DOHH2 (cell line): ENCODE data around the gene TAPT1.

ENCODE experiments used
- H3F3A ChIP-seq: fragments of 200-600 bp; sonication (generic), shearing (Covaris generic); 2 replicates; pipeline ENCODE4 v1.6.0; 2016; ENCODE audit warnings: antibody characterized with exemption, mild to moderate bottlenecking; ENCODE audit not compliant: control insufficient read depth, insufficient read depth
- H3K27ac ChIP-seq: fragments of 200-600 bp; sonication (generic); 2 replicates; pipeline ENCODE4 v1.5.1; 2014; ENCODE audit warnings: low read depth, mild to moderate bottlenecking, low read length, moderate library complexity
- H3K27me3 ChIP-seq: fragments of 200-600 bp; sonication (generic); 2 replicates; pipeline ENCODE4 v1.6.1; 2014; ENCODE audit warnings: mild to moderate bottlenecking, low read length, mixed read lengths; ENCODE audit not compliant: control insufficient read depth
- H3K36me3 ChIP-seq: fragments of 200-600 bp; sonication (generic); 2 replicates; pipeline ENCODE4 v1.6.1; 2014; ENCODE audit warnings: mild to moderate bottlenecking, low read length, moderate library complexity, mixed read lengths; ENCODE audit not compliant: control insufficient read depth
- H3K4me1 ChIP-seq: fragments of 200-600 bp; sonication (generic); 2 replicates; pipeline ENCODE4 v1.6.1; 2014; ENCODE audit warnings: mild to moderate bottlenecking, low read length, mixed read lengths; ENCODE audit not compliant: control insufficient read depth
- H3K4me2 ChIP-seq: fragments of 200-600 bp; sonication (generic); 2 replicates; pipeline ENCODE4 v1.6.0; 2014; ENCODE audit warnings: mild to moderate bottlenecking, low read length, moderate library complexity
- H3K4me3 ChIP-seq: fragments of 200-600 bp; sonication (generic); 2 replicates; pipeline ENCODE4 v1.5.1; 2014; ENCODE audit warnings: mild to moderate bottlenecking, low read length, mixed read lengths
- H3K79me2 ChIP-seq: fragments of 200-600 bp; sonication (generic); 2 replicates; pipeline ENCODE4 v1.6.1; 2014; ENCODE audit warnings: mild to moderate bottlenecking, low read length, mixed read lengths; ENCODE audit not compliant: control insufficient read depth
- H3K9me2 ChIP-seq: fragments of 200-600 bp; sonication (generic); replicated peaks from 2 replicates; pipeline ENCODE4 v1.6.1; 2014; ENCODE audit warnings: mild to moderate bottlenecking, low read length, mixed read lengths; ENCODE audit not compliant: control insufficient read depth
- H3K9me3 ChIP-seq: fragments of 200-600 bp; sonication (generic); 2 replicates; pipeline ENCODE4 v1.6.1; 2014; ENCODE audit warnings: antibody characterized with exemption, low read length, mixed read lengths; ENCODE audit not compliant: control insufficient read depth, insufficient read depth
- H4K20me1 ChIP-seq: fragments of 200-600 bp; sonication (generic); 2 replicates; pipeline ENCODE4 v1.6.0; 2014; ENCODE audit warnings: low read depth, mild to moderate bottlenecking, antibody characterized with exemption, low read length, moderate library complexity; ENCODE audit not compliant: control insufficient read depth, insufficient read depth
- EZH2phosphoT487 ChIP-seq: fragments of 200-600 bp; sonication (generic); IDR thresholded peaks from 2 replicates; pipeline ENCODE4 v1.6.1; 2017; ENCODE audit warnings: borderline replicate concordance, mild to moderate bottlenecking, antibody characterized with exemption, low read length, moderate library complexity, mixed read lengths
- TF ChIP-seq, protein P1 (sequence below): fragments of 200-600 bp; sonication (generic); IDR thresholded peaks from one replicate; pipeline ENCODE4 v1.5.1; 2014; ENCODE audit warnings: antibody characterized with exemption, mild to moderate bottlenecking, low read depth, low read length; ENCODE audit not compliant: poor library complexity, severe bottlenecking

TAPT1 gene

DNA sequence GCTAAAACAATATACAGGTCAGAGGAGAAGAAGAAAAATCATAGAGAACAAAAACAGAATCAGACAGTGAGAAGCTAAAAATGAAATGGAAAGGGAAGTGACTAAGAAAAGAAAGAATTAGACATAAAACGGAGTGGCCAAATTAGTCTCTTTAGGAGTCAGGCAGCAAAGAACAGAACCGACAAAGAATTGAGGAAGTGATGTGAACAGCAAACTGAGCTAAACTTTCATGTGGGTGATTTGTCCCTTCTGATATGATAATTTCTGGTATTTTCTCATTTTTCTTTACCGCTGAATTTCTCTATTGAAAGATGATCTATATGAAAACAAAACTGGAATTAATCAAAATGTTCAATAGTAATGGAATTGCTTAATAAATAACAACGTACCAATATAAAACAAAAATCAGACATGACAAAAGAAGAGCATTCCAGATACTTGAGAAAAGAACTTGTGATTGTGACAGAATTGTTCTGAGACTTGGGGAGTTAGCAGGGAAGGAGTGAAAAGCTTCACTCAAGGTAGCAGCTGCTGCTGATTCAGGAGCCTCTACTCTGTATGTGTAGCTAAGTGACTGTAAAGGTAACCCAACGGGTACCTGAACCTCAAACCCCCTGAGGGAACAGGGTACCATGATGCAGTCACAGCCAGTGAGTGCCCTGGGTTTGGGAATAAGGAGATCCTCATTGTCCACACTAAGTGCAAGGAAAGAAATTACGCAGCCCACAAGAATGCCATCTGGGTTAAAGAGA, 8.8 kb downstream of the TAPT1 start:
- Histone ChIP-seq H3K9me3 (no peaks in the 10 kb centered on the region), H3K27me3 (no peaks in the 10 kb centered on the region), H3K4me1 (peaks cover 34% of the 10 kb centered on the region), H3K36me3 (peaks cover 45% of the 10 kb centered on the region), H3K9me2 (no peaks in the 10 kb centered on the region), H3K79me2 (peaks cover 89% of the 10 kb centered on the region), H4K20me1 (peaks cover 30% of the 10 kb centered on the region), H3K4me3 (peak overlapping the region; percentile 39), H3K4me2 (peak overlapping the region; percentile 68), H3F3A (peaks cover 9% of the 10 kb centered on the region), H3K27ac (peak overlapping the region; percentile 38)
- TF ChIP-seq, protein P1, sequence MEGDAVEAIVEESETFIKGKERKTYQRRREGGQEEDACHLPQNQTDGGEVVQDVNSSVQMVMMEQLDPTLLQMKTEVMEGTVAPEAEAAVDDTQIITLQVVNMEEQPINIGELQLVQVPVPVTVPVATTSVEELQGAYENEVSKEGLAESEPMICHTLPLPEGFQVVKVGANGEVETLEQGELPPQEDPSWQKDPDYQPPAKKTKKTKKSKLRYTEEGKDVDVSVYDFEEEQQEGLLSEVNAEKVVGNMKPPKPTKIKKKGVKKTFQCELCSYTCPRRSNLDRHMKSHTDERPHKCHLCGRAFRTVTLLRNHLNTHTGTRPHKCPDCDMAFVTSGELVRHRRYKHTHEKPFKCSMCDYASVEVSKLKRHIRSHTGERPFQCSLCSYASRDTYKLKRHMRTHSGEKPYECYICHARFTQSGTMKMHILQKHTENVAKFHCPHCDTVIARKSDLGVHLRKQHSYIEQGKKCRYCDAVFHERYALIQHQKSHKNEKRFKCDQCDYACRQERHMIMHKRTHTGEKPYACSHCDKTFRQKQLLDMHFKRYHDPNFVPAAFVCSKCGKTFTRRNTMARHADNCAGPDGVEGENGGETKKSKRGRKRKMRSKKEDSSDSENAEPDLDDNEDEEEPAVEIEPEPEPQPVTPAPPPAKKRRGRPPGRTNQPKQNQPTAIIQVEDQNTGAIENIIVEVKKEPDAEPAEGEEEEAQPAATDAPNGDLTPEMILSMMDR, result no peak
- TF ChIP-seq EZH2phosphoT487, result no peak

DNA sequence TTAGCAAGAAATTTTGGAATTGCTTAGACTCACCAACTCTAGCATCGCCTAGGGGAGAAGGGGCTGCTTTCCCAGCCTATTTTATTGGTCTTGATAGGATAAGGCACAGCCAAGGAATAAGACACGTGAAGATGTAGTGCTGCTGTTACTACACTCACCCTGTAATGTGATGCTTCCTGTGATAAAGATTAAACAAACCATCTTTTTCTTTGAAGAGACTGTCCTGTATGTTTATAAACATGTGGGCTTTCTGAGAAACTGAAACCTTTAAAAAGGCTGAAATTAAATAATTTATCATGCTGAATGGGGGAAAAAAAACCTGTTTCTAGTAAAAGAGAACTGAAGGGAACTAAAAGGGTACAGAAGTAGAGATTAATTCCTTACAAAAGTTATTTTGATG, 13.2 kb downstream of the TAPT1 start:
- H3K9me2 ChIP-seq, result no peaks in the 10 kb centered on the region
- no peaks in the 10 kb centered on the region for H3K9me3 ChIP-seq
- no peak overlapping the region for H3K4me3 ChIP-seq
- H4K20me1 ChIP-seq, result peaks cover 23% of the 10 kb centered on the region
- peaks cover 73% of the 10 kb centered on the region for H3K36me3 ChIP-seq
- H3K27me3 ChIP-seq, result no peaks in the 10 kb centered on the region
- peaks cover 7% of the 10 kb centered on the region for H3F3A ChIP-seq
- H3K27ac ChIP-seq, result no peak overlapping the region
- no peak overlapping the region for H3K4me2 ChIP-seq
- H3K4me1 ChIP-seq, result peaks cover 18% of the 10 kb centered on the region
- TF ChIP-seq, protein P1, result no peak
- no peak for TF ChIP-seq EZH2phosphoT487
- peaks cover 54% of the 10 kb centered on the region for H3K79me2 ChIP-seq

DNA sequence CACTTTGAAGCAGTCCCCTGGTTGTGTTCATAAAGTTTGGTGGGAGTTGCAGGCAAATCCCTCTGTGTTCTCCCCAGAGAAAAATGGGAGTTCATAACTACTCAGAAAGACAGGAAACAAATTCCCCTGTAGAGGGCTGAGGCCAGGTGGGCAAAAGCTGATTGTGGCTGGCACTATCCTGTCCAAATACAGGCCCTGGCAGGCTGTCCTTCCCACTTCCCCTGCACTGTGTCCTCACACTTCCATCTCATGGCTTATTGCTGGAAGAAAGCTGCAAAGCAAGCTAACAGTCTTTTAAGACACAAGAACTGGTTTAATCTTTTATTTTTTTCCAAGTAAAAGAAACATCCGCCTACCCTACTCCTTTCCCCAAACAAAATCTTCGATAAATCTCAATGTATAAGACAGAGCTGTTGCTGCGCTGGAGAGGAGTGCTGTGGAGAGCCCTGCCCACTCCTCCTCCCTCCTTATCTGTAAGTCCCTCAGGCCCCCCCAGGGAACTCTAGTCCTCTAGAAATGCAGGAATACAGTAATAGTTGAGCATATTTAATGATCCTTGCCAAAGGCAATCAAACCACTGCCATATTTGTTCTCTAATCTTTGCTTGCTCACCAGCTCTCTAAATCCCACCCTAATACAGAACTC, 14.0 kb downstream of the TAPT1 start:
- H3K79me2 ChIP-seq, result peaks cover 46% of the 10 kb centered on the region
- no peak overlapping the region for H3K27ac ChIP-seq
- H3K27me3 ChIP-seq, result no peaks in the 10 kb centered on the region
- no peak for TF ChIP-seq EZH2phosphoT487
- TF ChIP-seq, protein P1, result no peak
- peaks cover 3% of the 10 kb centered on the region; the same call in 1 of the 2 replicates for H3F3A ChIP-seq
- H3K4me2 ChIP-seq, result no peak overlapping the region
- no peak overlapping the region for H3K4me3 ChIP-seq
- no peaks in the 10 kb centered on the region for H3K9me3 ChIP-seq
- peaks cover 76% of the 10 kb centered on the region for H3K36me3 ChIP-seq
- H4K20me1 ChIP-seq, result peaks cover 19% of the 10 kb centered on the region; the same call in 1 of the 2 replicates
- H3K4me1 ChIP-seq, result peaks cover 10% of the 10 kb centered on the region
- no peaks in the 10 kb centered on the region for H3K9me2 ChIP-seq
